Activated T-cell treated with anti-CD3 and anti-CD28 coated beads, Interleukin-2, amount 50 U/mL, for 72 hours (primary cell): ENCODE measurements around the gene MUSTN1. TPM values are rescaled to one million over a fixed set of nuclear protein-coding genes. Genes with fewer than 3 reads are reported as not detected.

Experiments
- ATAC-seq, 2 donors: fragments of 150-1000 bp; cut with Tn5 transposase; replicated peaks in 1 of 2; 2 replicates each; pipeline ENCODE4 v1.10.0; 2021; ENCODE audit warnings: moderate library complexity in 2 of 2, mild to moderate bottlenecking in 1 of 2
- DNase-seq, 2 donors: peaks; one replicate each; pipeline ENCODE4 v3.0.0; 2021 to 2022; ENCODE audit warnings: mixed read lengths in 1 of 2
- H3K27ac Mint-ChIP-seq: one replicate; pipeline ENCODE4 v1.8.0; 2022; ENCODE audit warnings: mild to moderate bottlenecking, moderate library complexity, mixed read lengths
- H3K27me3 Mint-ChIP-seq: one replicate; pipeline ENCODE4 v1.8.0; 2022; ENCODE audit warnings: low read depth, mixed read lengths
- H3K36me3 Mint-ChIP-seq, 2 donors: one replicate each; pipeline ENCODE4 v1.8.0; 2022; ENCODE audit warnings: mixed read lengths in 2 of 2, mild to moderate bottlenecking in 1 of 2; ENCODE audit not compliant: insufficient read depth in 2 of 2
- H3K4me1 Mint-ChIP-seq: one replicate; pipeline ENCODE4 v1.8.0; 2022; ENCODE audit warnings: low read depth, mixed read lengths
- H3K4me3 Mint-ChIP-seq, 2 donors: one replicate each; pipeline ENCODE4 v1.8.0; 2022; ENCODE audit warnings: mild to moderate bottlenecking in 2 of 2, mixed read lengths in 2 of 2, moderate library complexity in 2 of 2
- H3K9me3 Mint-ChIP-seq, 2 donors: one replicate each; pipeline ENCODE4 v1.8.0; 2022; ENCODE audit warnings: mixed read lengths in 2 of 2
- total RNA-seq, 2 donors: library from RNA; stranded (reverse); gene quantifications; one replicate each; pipeline ENCODE4 v1.2.3, GENCODE V29; 2022

The MUSTN1 gene
- total RNA-seq, 2 donors from 2014 or later, result 1.3 TPM

DNA sequence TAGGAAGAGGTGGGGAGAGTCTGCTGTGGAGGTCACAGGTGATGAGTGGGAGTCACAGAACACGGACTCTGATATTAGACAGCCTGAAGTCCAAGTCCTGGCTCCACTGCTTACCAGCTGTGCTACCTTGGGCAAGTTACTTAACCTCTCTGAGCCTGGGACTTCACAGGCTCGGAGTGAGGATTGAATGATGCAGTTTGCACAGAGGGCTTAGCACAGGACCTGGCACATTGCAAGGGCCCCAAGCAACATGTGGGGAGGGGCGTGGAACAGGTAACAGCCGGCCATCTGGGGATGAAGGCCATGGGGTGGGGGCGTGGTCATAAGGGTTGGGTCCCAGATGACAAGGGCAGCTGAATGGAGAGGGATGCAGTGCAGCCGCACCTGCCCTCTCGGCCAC lies 44.5 kb downstream of the MUSTN1 start:
- H3K27ac Mint-ChIP-seq, result no peak overlapping the region
- H3K36me3 Mint-ChIP-seq, result no peaks in the 10 kb centered on the region
- no peaks in the 10 kb centered on the region for H3K4me1 Mint-ChIP-seq
- H3K9me3 Mint-ChIP-seq, result no peaks in the 10 kb centered on the region
- no peak overlapping the region for H3K4me3 Mint-ChIP-seq
- no peak for ATAC-seq
- DNase-seq, result no peak
- no peaks in the 10 kb centered on the region for H3K27me3 Mint-ChIP-seq

DNA sequence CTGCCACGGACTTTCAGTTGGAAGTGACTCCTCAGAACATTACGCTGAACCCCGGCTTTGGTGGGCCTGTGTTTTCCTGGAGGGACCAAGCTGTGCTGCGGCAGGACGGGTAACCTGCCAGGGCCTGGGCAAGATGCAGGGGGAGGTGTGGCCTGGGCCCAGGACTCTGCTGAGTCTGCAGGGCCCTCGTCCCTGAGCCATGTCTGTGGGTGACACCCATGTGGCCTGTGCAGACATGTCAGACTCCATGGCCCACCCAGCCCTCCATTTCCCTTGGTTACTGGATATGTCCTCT lies 45.1 kb downstream of the MUSTN1 start:
- no peaks in the 10 kb centered on the region for H3K27me3 Mint-ChIP-seq
- no peaks in the 10 kb centered on the region for H3K9me3 Mint-ChIP-seq

DNA sequence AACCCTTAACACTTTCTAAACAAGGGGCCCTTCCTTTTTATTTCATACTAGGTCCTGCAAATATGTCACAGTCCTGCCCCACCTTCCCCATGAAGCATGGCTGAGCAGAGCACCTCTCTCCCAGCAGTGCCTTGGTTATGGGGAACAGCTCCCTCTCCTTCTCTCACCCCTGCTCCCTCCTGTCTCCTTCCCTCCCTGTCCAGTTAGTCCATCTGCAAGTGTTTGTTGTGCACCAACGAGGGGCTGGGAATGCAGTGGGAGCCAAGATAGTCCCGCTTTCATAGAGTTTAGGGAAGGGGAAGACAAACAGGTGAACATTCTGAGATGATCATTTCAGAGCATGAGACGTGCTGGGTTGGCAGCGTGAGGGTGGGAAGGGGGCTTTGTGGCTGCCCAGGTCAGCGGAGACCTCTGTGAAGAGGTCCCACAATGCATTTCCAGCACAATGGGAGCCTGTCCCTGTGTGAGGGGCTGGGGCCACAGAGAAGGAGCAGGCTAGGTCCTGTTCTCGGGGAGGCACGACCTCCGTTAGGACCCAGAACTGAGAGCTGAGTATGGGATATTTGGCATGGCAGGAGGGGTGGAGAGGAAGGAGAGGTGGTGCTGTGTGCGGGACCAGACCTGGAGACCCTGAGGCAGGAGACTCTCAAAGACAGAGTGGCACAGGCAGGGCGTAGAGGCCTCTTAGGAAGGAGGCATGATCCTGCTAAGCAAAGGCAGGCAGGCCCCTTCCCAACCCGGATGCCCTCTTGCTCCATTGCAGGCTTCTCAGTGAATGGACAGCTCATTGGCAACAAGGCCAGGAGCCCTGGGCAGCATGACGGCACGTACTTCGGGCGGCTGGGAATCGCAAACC lies 45.7 kb downstream of the MUSTN1 start:
- no peak for DNase-seq
- H3K4me3 Mint-ChIP-seq, result no peak overlapping the region
- H3K27me3 Mint-ChIP-seq, result no peaks in the 10 kb centered on the region
- H3K27ac Mint-ChIP-seq, result no peak overlapping the region
- ATAC-seq, result no peak
- H3K36me3 Mint-ChIP-seq, result no peaks in the 10 kb centered on the region
- no peaks in the 10 kb centered on the region for H3K9me3 Mint-ChIP-seq
- H3K4me1 Mint-ChIP-seq, result no peaks in the 10 kb centered on the region

More for the DNA sequence above, 45.1 kb downstream of the MUSTN1 start:
- H3K27ac Mint-ChIP-seq, result no peak overlapping the region
- DNase-seq (no peak), ATAC-seq (no peak)
- no peak overlapping the region for H3K4me3 Mint-ChIP-seq
- no peaks in the 10 kb centered on the region for H3K4me1 Mint-ChIP-seq
- H3K36me3 Mint-ChIP-seq, result no peaks in the 10 kb centered on the region

DNA sequence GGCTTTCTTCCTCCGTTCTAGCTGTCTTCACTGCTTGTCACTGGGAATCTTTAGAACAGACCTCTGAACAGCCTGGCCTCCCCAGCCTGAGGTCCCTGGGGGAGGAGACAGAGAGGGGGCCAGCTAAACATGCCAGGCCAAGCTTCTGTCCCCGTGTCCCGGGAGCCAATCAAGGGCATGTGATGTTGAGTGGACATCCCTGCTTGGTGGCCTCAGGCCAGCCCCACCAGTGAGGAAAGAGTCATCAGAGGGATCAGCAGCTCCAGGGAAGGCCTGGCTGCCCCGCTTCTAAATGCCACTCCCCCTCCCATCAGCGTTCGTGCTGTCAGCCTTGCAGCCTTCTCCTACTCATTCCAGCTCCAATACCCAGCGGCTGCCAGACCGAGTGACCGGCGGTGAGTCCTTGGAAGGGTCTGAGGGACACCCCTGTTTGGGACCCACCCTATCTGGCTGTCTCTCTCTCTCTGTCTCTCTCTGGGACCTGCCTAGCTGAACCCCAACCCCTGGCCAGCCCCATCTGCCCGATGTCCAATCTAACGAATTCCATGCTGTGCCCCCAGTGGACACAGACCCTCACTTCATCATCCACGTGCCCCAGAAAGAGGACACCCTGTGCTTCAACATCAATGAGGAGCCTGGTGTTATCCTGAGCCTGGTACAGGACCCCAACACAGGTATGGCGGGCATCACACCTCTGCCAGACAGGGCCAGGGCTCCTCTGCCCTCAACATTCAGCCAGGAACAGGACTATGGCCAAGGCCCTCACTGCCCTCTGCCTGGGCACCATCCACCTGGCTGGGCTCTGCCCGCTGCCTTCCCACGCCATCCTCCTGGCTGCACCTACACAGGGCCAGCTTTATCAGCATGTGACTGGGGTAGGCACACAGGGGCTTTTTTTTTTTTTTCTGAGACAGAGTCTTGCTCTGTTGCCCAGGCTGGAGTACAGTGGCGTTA lies 46.9 kb downstream of the MUSTN1 start:
- DNase-seq, result no peak
- H3K36me3 Mint-ChIP-seq, result no peaks in the 10 kb centered on the region
- ATAC-seq, result no peak
- peaks cover 1% of the 10 kb centered on the region for H3K27me3 Mint-ChIP-seq
- H3K4me1 Mint-ChIP-seq, result no peaks in the 10 kb centered on the region
- no peaks in the 10 kb centered on the region for H3K9me3 Mint-ChIP-seq
- H3K4me3 Mint-ChIP-seq, result no peak overlapping the region
- no peak overlapping the region for H3K27ac Mint-ChIP-seq

DNA sequence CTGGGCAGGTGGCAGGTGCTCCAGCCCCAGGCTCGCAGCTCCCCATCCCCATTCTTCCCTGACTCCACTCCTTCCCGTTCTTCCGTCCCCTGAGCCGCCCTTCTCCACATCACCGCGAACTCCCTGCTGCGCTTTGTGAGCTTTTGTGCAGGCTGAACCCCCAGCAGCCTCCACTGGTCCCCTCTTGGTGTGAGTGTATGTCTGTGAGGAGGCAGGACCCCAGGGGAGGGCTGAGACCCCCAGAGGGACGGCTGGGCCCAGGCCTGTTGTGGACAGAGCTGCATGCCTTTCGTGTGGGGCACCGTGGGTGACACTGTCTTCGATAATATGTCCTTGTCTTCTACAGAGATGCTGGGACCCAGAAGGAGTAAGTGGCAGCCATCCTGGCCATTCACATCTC lies 47.6 kb downstream of the MUSTN1 start:
- no peak for DNase-seq
- H3K27ac Mint-ChIP-seq, result no peak overlapping the region
- H3K9me3 Mint-ChIP-seq, result no peaks in the 10 kb centered on the region
- no peak for ATAC-seq
- H3K4me3 Mint-ChIP-seq, result no peak overlapping the region
- H3K27me3 Mint-ChIP-seq, result peaks cover 5% of the 10 kb centered on the region
- no peaks in the 10 kb centered on the region for H3K36me3 Mint-ChIP-seq
- no peaks in the 10 kb centered on the region for H3K4me1 Mint-ChIP-seq

DNA sequence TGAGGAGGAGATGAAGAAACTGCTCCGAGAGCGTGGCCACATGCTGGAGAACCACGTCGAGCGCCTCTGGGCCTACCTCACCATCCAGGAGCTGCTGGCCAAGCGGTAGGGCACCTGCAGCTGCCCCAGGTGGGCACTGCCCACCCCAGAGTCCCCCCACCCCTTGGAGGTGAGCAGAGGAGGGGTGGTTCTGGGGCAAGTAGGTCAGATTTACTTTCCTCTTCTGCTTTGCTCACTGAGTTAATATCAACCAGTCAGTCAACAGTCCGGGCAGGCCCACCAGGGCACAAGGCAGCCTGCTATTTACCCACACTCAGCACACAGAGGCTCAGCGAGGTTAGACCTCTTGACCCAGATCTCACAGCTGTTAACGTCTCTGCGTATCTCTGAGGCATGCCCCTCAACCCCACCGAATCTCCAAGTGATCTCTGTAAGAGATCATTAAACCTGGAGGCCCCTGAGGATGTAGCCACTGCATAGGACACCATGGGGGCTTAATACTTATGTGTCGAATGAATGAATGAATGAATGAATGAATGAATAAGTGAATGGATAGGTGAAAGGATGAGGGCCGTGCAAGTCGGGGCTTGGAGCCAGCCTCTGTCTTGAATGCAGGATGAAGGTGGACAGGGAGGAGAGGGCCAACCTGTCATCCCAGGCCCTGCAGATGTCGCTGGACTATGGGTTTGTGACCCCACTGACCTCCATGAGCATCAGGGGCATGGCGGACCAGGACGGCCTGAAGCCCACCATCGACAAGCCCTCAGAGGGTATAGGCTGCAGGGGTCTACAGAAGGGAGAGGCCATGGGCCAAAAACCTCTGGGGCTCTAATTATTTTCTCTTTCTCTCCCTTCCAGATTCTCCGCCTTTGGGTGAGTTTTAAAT lies 48.2 kb downstream of the MUSTN1 start:
- no peak overlapping the region for H3K4me3 Mint-ChIP-seq
- H3K9me3 Mint-ChIP-seq, result no peaks in the 10 kb centered on the region
- no peaks in the 10 kb centered on the region for H3K4me1 Mint-ChIP-seq
- no peak overlapping the region for H3K27ac Mint-ChIP-seq
- H3K27me3 Mint-ChIP-seq, result peaks cover 5% of the 10 kb centered on the region
- no peaks in the 10 kb centered on the region for H3K36me3 Mint-ChIP-seq
- DNase-seq (no peak), ATAC-seq (no peak)

DNA sequence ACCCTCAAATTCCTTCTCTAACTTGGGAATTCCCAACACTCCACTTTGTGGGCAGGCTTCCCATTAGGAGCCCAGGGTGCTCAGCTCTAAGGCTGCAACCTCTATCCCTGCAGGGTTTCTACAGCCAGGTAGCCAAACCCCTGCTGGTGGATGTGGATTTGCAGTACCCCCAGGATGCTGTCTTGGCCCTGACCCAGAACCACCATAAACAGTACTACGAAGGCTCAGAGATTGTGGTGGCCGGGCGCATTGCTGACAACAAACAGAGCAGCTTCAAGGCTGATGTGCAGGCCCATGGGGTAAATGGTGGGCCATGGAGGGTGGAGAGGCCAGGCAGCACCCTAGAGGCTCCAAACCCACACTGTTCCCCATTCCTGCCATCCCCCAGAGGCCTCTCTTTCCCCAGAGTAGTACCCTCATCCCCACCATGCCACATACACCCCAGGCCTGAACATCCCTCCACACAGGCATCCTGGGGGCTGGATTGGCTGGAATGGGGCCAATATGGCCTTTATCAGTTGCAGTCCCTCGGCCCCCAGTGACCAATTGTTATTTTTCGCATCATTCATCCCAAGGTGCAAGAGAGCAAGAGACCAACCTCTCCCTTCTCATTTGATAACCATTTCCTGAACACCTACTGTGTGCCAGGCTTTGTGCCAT lies 49.8 kb downstream of the MUSTN1 start:
- Mint-ChIP-seq H3K27me3 (peaks cover 5% of the 10 kb centered on the region), H3K4me1 (no peaks in the 10 kb centered on the region), H3K36me3 (no peaks in the 10 kb centered on the region), H3K9me3 (no peaks in the 10 kb centered on the region), H3K27ac (no peak overlapping the region), H3K4me3 (no peak overlapping the region)
- ATAC-seq (no peak), DNase-seq (no peak)

DNA sequence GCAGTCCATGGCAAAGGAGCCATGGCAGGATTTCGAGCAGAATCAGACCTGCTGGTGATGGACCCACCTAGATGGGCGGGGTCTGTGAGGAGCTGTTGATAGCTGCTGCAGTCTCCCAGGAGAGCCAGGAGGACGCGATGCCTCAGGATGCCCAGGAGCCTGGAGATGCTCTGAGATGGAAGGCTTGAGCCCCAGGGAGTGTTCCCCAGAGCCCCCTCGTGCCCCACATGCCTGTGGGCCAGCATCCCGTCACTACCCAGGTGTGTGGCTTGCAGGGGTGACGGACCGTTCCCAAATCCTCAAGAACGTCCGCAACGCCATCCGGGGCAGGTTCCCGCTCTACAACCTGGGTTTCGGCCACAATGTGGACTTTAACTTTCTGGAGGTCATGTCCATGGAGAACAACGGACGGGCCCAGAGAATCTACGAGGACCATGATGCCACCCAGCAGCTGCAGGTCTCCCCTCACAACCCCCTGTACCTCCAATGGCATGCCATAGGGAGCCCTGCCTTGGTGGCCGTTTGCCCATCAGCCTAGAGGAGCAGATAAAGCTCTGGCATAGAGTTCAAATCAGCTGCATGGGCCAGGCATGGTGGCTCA lies 50.7 kb downstream of the MUSTN1 start:
- Mint-ChIP-seq H3K27ac (no peak overlapping the region), H3K27me3 (peaks cover 5% of the 10 kb centered on the region), H3K4me1 (no peaks in the 10 kb centered on the region), H3K9me3 (no peaks in the 10 kb centered on the region), H3K4me3 (no peak overlapping the region), H3K36me3 (no peaks in the 10 kb centered on the region)
- no peak for DNase-seq
- ATAC-seq, result no peak

DNA sequence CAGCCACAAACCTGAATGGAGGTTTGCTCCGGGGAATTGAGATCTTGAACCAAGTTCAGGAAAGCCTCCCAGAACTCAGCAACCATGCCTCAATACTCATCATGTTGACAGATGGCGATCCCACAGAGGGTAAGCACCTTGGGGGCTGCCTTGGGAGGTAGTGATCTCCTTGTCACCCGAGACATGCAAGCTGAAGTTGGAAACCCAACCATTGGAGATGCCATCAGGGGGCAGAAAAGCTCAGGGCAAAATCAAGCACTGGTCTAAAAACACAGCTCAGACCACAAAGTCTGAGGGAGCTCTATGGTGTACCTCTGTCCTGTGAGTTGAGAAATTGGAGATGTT lies 51.6 kb downstream of the MUSTN1 start:
- no peak for ATAC-seq

More for the DNA sequence above, 51.6 kb downstream of the MUSTN1 start:
- H3K4me3 Mint-ChIP-seq, result no peak overlapping the region
- DNase-seq, result no peak
- peaks cover 5% of the 10 kb centered on the region for H3K27me3 Mint-ChIP-seq
- H3K9me3 Mint-ChIP-seq, result no peaks in the 10 kb centered on the region
- H3K36me3 Mint-ChIP-seq, result no peaks in the 10 kb centered on the region
- H3K27ac Mint-ChIP-seq, result no peak overlapping the region
- H3K4me1 Mint-ChIP-seq, result no peaks in the 10 kb centered on the region

Other genes with a start within 250 kb of the MUSTN1 start
- gene PBRM1, start 149.1 kb downstream of the MUSTN1 start, total RNA-seq, result 10 to 100 TPM; 66.2 to 66.7 TPM
- gene GNL3, start 149.0 kb downstream of the MUSTN1 start, total RNA-seq, result 100 to 1,000 TPM; 131 to 158 TPM
- gene GLT8D1, start 129.2 kb downstream of the MUSTN1 start, total RNA-seq, result 10 to 100 TPM; 37.8 to 38.3 TPM
- gene SPCS1, start 128.9 kb downstream of the MUSTN1 start, total RNA-seq, result 100 to 1,000 TPM; 100 to 111 TPM
- gene NEK4, start 64.1 kb downstream of the MUSTN1 start, total RNA-seq, result 10 to 100 TPM; 15.9 to 25.6 TPM
- not detected for gene ITIH1, start 57.4 kb downstream of the MUSTN1 start, total RNA-seq
- not detected for gene ITIH3, start 40.2 kb downstream of the MUSTN1 start, total RNA-seq
- gene ITIH4, start 4.3 kb downstream of the MUSTN1 start, total RNA-seq, result 10 to 100 TPM; 21.8 to 24.5 TPM
- gene STIMATE, start 62.5 kb upstream of the MUSTN1 start, total RNA-seq, result 10 to 100 TPM; 34.4 to 40.8 TPM
- gene SFMBT1, start 211.1 kb upstream of the MUSTN1 start, total RNA-seq, result 10 to 100 TPM; 24.9 to 26.3 TPM